Activated CD4-positive, alpha-beta T cell treated with anti-CD3 and anti-CD28 coated beads, Interleukin-2, amount 10 ng/mL, durations not matched to agents 7 days and 5 days (primary cell): ENCODE data around the gene TRAPPC12. TPM values are rescaled to one million over a fixed set of nuclear protein-coding genes. Genes with fewer than 3 reads are reported as not detected.

Experiments used
- CTCF ChIA-PET: fragments of 350-600 bp; sonication (Branson Sonifier 250); formaldehyde crosslinking; loops from one replicate; lab custom pipeline; 2021; ENCODE audit warnings: antibody characterized with exemption; lab: Charles Lee
- POLR2A ChIA-PET: fragments of 350-600 bp; sonication (Branson Sonifier 250); formaldehyde crosslinking; loops from one replicate; lab custom pipeline; 2021; ENCODE audit warnings: antibody characterized with exemption; lab: Charles Lee
- DNase-seq: peaks from one replicate; pipeline ENCODE4 v3.0.0-alpha.2; 2020
- H3K27ac Mint-ChIP-seq: one replicate; pipeline ENCODE4 v1.8.0; 2021; ENCODE audit warnings: mild to moderate bottlenecking, moderate library complexity, mixed read lengths
- H3K27me3 Mint-ChIP-seq: one replicate; pipeline ENCODE4 v1.8.0; 2021; ENCODE audit warnings: mixed read lengths
- H3K36me3 Mint-ChIP-seq: one replicate; pipeline ENCODE4 v1.8.0; 2021; ENCODE audit warnings: low read depth, mixed read lengths
- H3K4me1 Mint-ChIP-seq: one replicate; pipeline ENCODE4 v1.8.0; 2021; ENCODE audit warnings: mixed read lengths
- H3K4me3 Mint-ChIP-seq: one replicate; pipeline ENCODE4 v1.8.0; 2021; ENCODE audit warnings: mild to moderate bottlenecking, moderate library complexity, mixed read lengths
- H3K9me3 Mint-ChIP-seq: one replicate; pipeline ENCODE4 v1.8.0; 2021; ENCODE audit warnings: mixed read lengths
- total RNA-seq, 2 experiments: library from RNA; stranded (reverse); gene quantifications; one replicate each; pipeline ENCODE4 v1.2.3, GENCODE V29; 2021

The TRAPPC12 gene
- total RNA-seq, 2 experiments from 2014 or later = 84.0 to 88.0 TPM

- ChIA-PET CTCF (interaction anchor here (0.9 kb wide), 1 partner anchor 32 kb away, joined by 3 read pairs; no protein-coding TSS in a partner anchor), POLR2A (no interaction called here)
- no peak for DNase-seq
- peaks cover 9% of the 10 kb centered on the region for H3K36me3 Mint-ChIP-seq
- H3K27me3 Mint-ChIP-seq = no peaks in the 10 kb centered on the region
- H3K4me3 Mint-ChIP-seq = no peak overlapping the region
- no peaks in the 10 kb centered on the region for H3K4me1 Mint-ChIP-seq
- no peak overlapping the region for H3K27ac Mint-ChIP-seq
- no peaks in the 10 kb centered on the region for H3K9me3 Mint-ChIP-seq
These were observed 75.3 kb downstream of the TRAPPC12 start for GRCh38 chr2:3454802-3455201.

- H3K4me3 Mint-ChIP-seq = no peak overlapping the region
- DNase-seq = no peak
- H3K4me1 Mint-ChIP-seq = peaks cover 5% of the 10 kb centered on the region
- ChIA-PET CTCF (no interaction called here), POLR2A (no interaction called here)
- H3K27ac Mint-ChIP-seq = no peak overlapping the region
- H3K27me3 Mint-ChIP-seq = no peaks in the 10 kb centered on the region
- no peaks in the 10 kb centered on the region for H3K9me3 Mint-ChIP-seq
- H3K36me3 Mint-ChIP-seq = peaks cover 7% of the 10 kb centered on the region
These were observed 76.6 kb downstream of the TRAPPC12 start for GRCh38 chr2:3456125-3456524.

GRCh38 chr2:3457524-3458395, 78.3 kb downstream of the TRAPPC12 start:
- H3K36me3 Mint-ChIP-seq = peaks cover 5% of the 10 kb centered on the region
- no peak overlapping the region for H3K4me3 Mint-ChIP-seq
- no peak overlapping the region for H3K27ac Mint-ChIP-seq
- ChIA-PET CTCF (no interaction called here), POLR2A (no interaction called here)
- no peak for DNase-seq
- H3K27me3 Mint-ChIP-seq = no peaks in the 10 kb centered on the region
- H3K4me1 Mint-ChIP-seq = peaks cover 15% of the 10 kb centered on the region
- H3K9me3 Mint-ChIP-seq = no peaks in the 10 kb centered on the region

GRCh38 chr2:3458396-3459184, 79.1 kb downstream of the TRAPPC12 start:
- Mint-ChIP-seq H3K36me3 (peaks cover 4% of the 10 kb centered on the region), H3K27ac (peak overlapping the region; percentile 26), H3K4me1 (peaks cover 15% of the 10 kb centered on the region), H3K9me3 (no peaks in the 10 kb centered on the region), H3K27me3 (no peaks in the 10 kb centered on the region), H3K4me3 (no peak overlapping the region)
- CTCF ChIA-PET = no interaction called here
- no peak for DNase-seq
- POLR2A ChIA-PET = no interaction called here

GRCh38 chr2:3459185-3460015, 79.9 kb downstream of the TRAPPC12 start:
- peaks cover 4% of the 10 kb centered on the region for H3K36me3 Mint-ChIP-seq
- ChIA-PET POLR2A (no interaction called here), CTCF (no interaction called here)
- no peaks in the 10 kb centered on the region for H3K9me3 Mint-ChIP-seq
- no peak for DNase-seq
- no peak overlapping the region for H3K4me3 Mint-ChIP-seq
- peaks cover 15% of the 10 kb centered on the region for H3K4me1 Mint-ChIP-seq
- no peaks in the 10 kb centered on the region for H3K27me3 Mint-ChIP-seq
- H3K27ac Mint-ChIP-seq = no peak overlapping the region

- ChIA-PET CTCF (interaction anchor here (2.4 kb wide), 1 partner anchor 13 kb away, joined by 10 read pairs; no protein-coding TSS in a partner anchor), POLR2A (no interaction called here)
These were observed 80.7 kb downstream of the TRAPPC12 start for GRCh38 chr2:3460156-3460555.

GRCh38 chr2:3460831-3461800, 81.6 kb downstream of the TRAPPC12 start:
- Mint-ChIP-seq H3K4me1 (peaks cover 15% of the 10 kb centered on the region), H3K27me3 (no peaks in the 10 kb centered on the region), H3K36me3 (peaks cover 1% of the 10 kb centered on the region), H3K27ac (peak overlapping the region; percentile 25), H3K4me3 (no peak overlapping the region), H3K9me3 (no peaks in the 10 kb centered on the region)
- no peak for DNase-seq
- ChIA-PET CTCF (interaction anchor here (0.7 to 2.4 kb wide), 2 partner anchors 10 to 12 kb away, joined by 3 to 10 read pairs; no protein-coding TSS in a partner anchor), POLR2A (no interaction called here)

More at GRCh38 chr2:3460156-3460555, 80.7 kb downstream of the TRAPPC12 start:
- Mint-ChIP-seq H3K27me3 (no peaks in the 10 kb centered on the region), H3K4me1 (peaks cover 15% of the 10 kb centered on the region), H3K27ac (no peak overlapping the region), H3K4me3 (no peak overlapping the region), H3K36me3 (peaks cover 4% of the 10 kb centered on the region), H3K9me3 (no peaks in the 10 kb centered on the region)
- DNase-seq = no peak

- Mint-ChIP-seq H3K4me3 (peak overlapping the region; percentile 14), H3K27me3 (no peaks in the 10 kb centered on the region), H3K27ac (peak overlapping the region; percentile 80), H3K36me3 (no peaks in the 10 kb centered on the region), H3K4me1 (peaks cover 15% of the 10 kb centered on the region), H3K9me3 (no peaks in the 10 kb centered on the region)
- POLR2A ChIA-PET = interaction anchor here (0.6 kb wide), 2 partner anchors 190 to 1273 kb away, joined by 3 read pairs; no protein-coding TSS in a partner anchor
- CTCF ChIA-PET = interaction anchor here (0.6 to 2.4 kb wide), 4 partner anchors 10 to 240 kb away, joined by 3 to 14 read pairs (median 6); no protein-coding TSS in a partner anchor
- DNase-seq = peak; percentile 64
These were observed 82.5 kb downstream of the TRAPPC12 start for GRCh38 chr2:3461801-3462492.

- CTCF ChIA-PET = interaction anchor here (1.7 to 2.4 kb wide), 2 partner anchors 11 kb away, joined by 10 to 14 read pairs; no protein-coding TSS in a partner anchor
- DNase-seq = no peak
- H3K4me3 Mint-ChIP-seq = no peak overlapping the region
These were observed 83.1 kb downstream of the TRAPPC12 start for GRCh38 chr2:3462493-3463104.

GRCh38 chr2:3463186-3463835, 83.8 kb downstream of the TRAPPC12 start:
- ChIA-PET CTCF (interaction anchor here (1.7 kb wide), 1 partner anchor 12 kb away, joined by 14 read pairs; no protein-coding TSS in a partner anchor), POLR2A (no interaction called here)
- no peak for DNase-seq
- Mint-ChIP-seq H3K4me1 (peaks cover 15% of the 10 kb centered on the region), H3K27me3 (no peaks in the 10 kb centered on the region), H3K36me3 (peaks cover 3% of the 10 kb centered on the region), H3K4me3 (no peak overlapping the region), H3K27ac (no peak overlapping the region), H3K9me3 (no peaks in the 10 kb centered on the region)

More at GRCh38 chr2:3462493-3463104, 83.1 kb downstream of the TRAPPC12 start:
- Mint-ChIP-seq H3K27me3 (no peaks in the 10 kb centered on the region), H3K4me1 (peaks cover 15% of the 10 kb centered on the region), H3K36me3 (no peaks in the 10 kb centered on the region), H3K27ac (no peak overlapping the region), H3K9me3 (no peaks in the 10 kb centered on the region)
- POLR2A ChIA-PET = interaction anchor here (0.6 kb wide), 1 partner anchor 1274 kb away, joined by 3 read pairs; no protein-coding TSS in a partner anchor
